GM08714 (cell line): ENCODE results near the gene FAAH2.

Experiments
- H3K4me3 ChIP-seq: fragments of 200-500 bp; sonication (Bioruptor generic); 2 replicates; pipeline ENCODE4 v1.5.1; 2014; ENCODE audit warnings: mild to moderate bottlenecking, low read length, inconsistent platforms
- ZNF274 ChIP-seq: IDR thresholded peaks from 2 replicates; pipeline ENCODE4 v1.6.1; 2012; ENCODE audit warnings: mild to moderate bottlenecking, low read depth, low read length

The FAAH2 gene

GRCh38 chrX:57447856-57448255, 161.3 kb downstream of the FAAH2 start:
- no peak for TF ChIP-seq ZNF274
- no peak overlapping the region for H3K4me3 ChIP-seq

GRCh38 chrX:57451426-57452020, 165.0 kb downstream of the FAAH2 start:
- no peak for TF ChIP-seq ZNF274

GRCh38 chrX:57453901-57454300, 167.4 kb downstream of the FAAH2 start:
- H3K4me3 ChIP-seq = no peak overlapping the region
- TF ChIP-seq ZNF274 = no peak

More at GRCh38 chrX:57451426-57452020, 165.0 kb downstream of the FAAH2 start:
- H3K4me3 ChIP-seq = no peak overlapping the region

- no peak overlapping the region for H3K4me3 ChIP-seq
- no peak for TF ChIP-seq ZNF274
Measured at GRCh38 chrX:57481514-57481913, 195.0 kb downstream of the FAAH2 start.

GRCh38 chrX:57516491-57516890, 230.0 kb downstream of the FAAH2 start:
- TF ChIP-seq ZNF274 = no peak
- H3K4me3 ChIP-seq = no peak overlapping the region

- TF ChIP-seq ZNF274 = no peak
- H3K4me3 ChIP-seq = no peak overlapping the region
Measured at GRCh38 chrX:57519578-57520118, 233.1 kb downstream of the FAAH2 start.

GRCh38 chrX:57528670-57529255, 242.3 kb downstream of the FAAH2 start:
- H3K4me3 ChIP-seq = no peak overlapping the region
- TF ChIP-seq ZNF274 = no peak
